HFF-Myc (cell line): Measurements from ENCODE around the gene PRKCSH.

ENCODE experiments used
- DNase-seq: peaks from one replicate; pipeline ENCODE4 v3.0.0-alpha.2; 2011; ENCODE audit warnings: low read depth; ENCODE audit errors: extremely low read depth
- H3K4me3 ChIP-seq: replicated peaks from 2 replicates; pipeline ENCODE4 v1.5.1; 2011; ENCODE audit warnings: low read depth, mild to moderate bottlenecking, control low read depth, low read length
- TF ChIP-seq, protein P1 (sequence below): IDR thresholded peaks from 2 replicates; pipeline ENCODE4 v1.5.1; 2012; ENCODE audit warnings: mild to moderate bottlenecking, low read depth, low read length, control low read depth; ENCODE audit errors: missing control alignments

PRKCSH gene

DNA sequence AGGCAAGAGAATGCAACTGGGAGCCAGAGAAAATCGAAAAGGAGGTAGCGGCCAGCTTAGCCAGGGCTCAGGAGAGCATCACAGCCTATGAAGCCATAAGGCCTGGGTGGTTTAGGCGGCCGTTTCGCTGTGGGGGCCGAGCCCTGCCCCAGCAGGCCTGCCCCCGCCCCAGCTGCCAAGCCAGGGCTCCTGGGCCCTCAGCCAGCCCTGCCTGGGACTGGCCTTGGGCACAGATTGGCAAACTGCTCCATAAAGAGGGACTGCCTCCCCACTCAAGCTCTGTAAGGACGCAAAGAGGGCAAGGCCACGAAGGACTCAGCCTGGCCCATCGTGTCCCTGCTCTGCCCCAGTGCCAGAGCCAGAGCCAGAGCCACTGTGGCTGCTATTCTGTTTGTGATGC is 60.0 kb downstream of the PRKCSH start:
- no peak for DNase-seq

DNA sequence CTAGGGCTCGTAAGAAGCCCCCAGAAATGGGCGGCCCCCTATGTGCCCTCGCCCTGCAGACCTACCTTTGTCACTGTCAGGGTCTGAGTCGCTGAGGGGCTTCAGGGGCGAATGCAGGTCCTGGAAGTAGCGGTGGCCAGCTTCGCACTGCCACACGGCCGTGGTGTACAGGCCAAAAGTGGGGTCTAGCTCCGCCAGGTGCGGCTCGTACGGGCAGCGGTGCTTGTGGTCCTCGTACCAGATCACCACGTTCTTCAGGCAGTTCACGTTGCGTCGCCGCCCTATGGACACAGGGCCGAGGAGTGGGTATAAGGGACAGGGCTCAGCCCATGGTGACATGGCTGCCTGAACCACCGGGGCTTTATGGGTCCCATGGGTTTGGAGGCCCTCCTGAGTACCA is 60.5 kb downstream of the PRKCSH start:
- H3K4me3 ChIP-seq = no peak overlapping the region
- no peak for DNase-seq
- TF ChIP-seq, protein P1, sequence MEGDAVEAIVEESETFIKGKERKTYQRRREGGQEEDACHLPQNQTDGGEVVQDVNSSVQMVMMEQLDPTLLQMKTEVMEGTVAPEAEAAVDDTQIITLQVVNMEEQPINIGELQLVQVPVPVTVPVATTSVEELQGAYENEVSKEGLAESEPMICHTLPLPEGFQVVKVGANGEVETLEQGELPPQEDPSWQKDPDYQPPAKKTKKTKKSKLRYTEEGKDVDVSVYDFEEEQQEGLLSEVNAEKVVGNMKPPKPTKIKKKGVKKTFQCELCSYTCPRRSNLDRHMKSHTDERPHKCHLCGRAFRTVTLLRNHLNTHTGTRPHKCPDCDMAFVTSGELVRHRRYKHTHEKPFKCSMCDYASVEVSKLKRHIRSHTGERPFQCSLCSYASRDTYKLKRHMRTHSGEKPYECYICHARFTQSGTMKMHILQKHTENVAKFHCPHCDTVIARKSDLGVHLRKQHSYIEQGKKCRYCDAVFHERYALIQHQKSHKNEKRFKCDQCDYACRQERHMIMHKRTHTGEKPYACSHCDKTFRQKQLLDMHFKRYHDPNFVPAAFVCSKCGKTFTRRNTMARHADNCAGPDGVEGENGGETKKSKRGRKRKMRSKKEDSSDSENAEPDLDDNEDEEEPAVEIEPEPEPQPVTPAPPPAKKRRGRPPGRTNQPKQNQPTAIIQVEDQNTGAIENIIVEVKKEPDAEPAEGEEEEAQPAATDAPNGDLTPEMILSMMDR = no peak

More for the DNA sequence above, 60.0 kb downstream of the PRKCSH start:
- TF ChIP-seq, protein P1 = no peak
- no peak overlapping the region for H3K4me3 ChIP-seq

- no peak overlapping the region for H3K4me3 ChIP-seq
- peak; percentile 65 for DNase-seq
- TF ChIP-seq, protein P1 = peak; percentile 91
Observed at GRCh38 chr19:11496391-11497163, 61.1 kb downstream of the PRKCSH start.

DNA sequence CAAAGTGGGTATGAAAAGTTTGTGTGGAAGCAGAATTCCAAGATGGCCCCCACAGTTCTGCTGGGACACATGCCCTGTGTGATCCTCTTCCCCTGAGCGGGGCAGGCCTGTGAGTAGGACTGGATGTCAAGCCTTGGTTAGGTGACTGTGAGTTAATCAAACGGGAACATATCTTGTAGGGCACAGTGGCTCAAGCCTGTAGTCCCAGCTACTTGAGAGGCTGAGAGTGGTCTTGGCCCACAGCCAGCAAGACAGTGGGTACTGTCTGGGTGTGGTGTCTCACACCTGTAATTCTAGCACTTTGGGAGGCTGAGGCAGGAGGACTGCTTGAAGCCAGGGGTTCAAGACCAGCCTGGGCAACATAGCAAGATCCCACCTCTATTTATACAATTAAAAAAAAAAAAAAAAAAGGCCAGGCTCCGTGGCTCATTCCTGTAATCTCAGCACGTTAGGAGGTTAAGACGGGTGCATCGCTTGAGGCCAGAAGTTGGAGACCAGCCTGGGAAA is 63.8 kb downstream of the PRKCSH start:
- TF ChIP-seq, protein P1 = no peak
- no peak overlapping the region for H3K4me3 ChIP-seq
- DNase-seq = no peak

GRCh38 chr19:11499890-11500420 is 64.5 kb downstream of the PRKCSH start:
- H3K4me3 ChIP-seq = no peak overlapping the region
- TF ChIP-seq, protein P1 = no peak
- DNase-seq = no peak
